KBM-7 (cell line): Measurements from ENCODE around the gene PPIL3.
"Not testable (repeated sequence)": the region's sequence is repeated elsewhere in the genome, so short reads cannot be mapped to it uniquely, and the experiment has no call there.

ENCODE experiments used
- DNase-seq: peaks from one replicate; pipeline ENCODE4 v3.0.0-alpha.2; 2015
- in situ Hi-C: fragments of 300-500 bp; cut with MboI; formaldehyde crosslinking; loops from 2 replicates; pipeline ENCODE4 v1.14.3; 2020; ENCODE audit warnings: low sequenced_read_pairs, low pct_unique_long_range_greater_than_20kb, mixed read lengths

Gene PPIL3

DNA sequence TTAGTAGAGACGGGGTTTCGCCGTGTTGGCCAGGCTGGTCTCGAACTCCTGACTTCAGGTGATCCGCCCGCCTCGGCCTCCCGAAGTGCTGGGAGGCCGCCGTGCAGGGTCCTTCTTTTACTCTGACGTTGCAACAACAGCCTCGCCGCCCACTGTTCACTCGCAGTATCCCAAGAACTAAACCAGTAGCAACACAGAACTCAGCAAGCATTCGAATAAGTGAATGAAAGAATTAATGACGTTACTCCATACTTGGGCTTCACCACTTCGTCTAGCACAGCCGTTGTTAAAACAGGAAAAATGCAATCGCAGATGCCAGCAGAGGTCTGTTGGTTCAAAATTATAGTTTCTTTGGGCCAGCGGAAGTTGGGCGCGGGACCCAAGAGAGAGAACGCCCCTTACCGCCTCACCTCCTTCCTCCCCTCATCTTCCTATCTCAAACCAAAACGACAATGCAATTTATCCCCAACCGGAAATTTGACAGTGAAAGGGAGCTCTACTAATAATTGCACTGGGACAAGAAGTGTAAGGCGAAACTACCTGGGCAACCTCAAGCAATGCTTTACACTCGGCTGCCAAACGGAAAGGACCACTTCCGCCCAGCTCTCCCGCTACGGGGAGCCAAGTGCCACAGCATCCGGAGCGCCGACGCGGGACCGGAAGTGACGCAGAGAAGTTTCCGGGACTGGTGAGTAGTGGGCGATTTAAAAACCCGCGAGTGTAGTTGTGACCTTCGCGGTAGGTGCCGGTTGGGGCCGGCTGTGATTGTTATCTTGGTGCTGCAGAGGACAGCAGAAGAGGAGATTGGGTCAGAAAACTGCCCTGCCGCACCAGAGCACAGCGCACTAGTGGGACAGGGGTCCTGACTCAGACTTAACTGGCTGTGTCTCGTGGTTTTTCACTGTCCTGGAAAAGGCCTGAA is at the start of gene PPIL3, which contains the start of gene NIF3L1:
TSS of gene PPIL3 (minus strand) at position 374 of the 922 bp plus-strand sequence. CDS start 1,462 bp downstream, outside the sequence.
TSS of gene NIF3L1 (plus strand) at position 668 of the 922 bp plus-strand sequence. CDS start 2,573 bp downstream, outside the sequence.
- DNase-seq = peak; percentile 99
- in situ Hi-C loops = no loop called here

DNA sequence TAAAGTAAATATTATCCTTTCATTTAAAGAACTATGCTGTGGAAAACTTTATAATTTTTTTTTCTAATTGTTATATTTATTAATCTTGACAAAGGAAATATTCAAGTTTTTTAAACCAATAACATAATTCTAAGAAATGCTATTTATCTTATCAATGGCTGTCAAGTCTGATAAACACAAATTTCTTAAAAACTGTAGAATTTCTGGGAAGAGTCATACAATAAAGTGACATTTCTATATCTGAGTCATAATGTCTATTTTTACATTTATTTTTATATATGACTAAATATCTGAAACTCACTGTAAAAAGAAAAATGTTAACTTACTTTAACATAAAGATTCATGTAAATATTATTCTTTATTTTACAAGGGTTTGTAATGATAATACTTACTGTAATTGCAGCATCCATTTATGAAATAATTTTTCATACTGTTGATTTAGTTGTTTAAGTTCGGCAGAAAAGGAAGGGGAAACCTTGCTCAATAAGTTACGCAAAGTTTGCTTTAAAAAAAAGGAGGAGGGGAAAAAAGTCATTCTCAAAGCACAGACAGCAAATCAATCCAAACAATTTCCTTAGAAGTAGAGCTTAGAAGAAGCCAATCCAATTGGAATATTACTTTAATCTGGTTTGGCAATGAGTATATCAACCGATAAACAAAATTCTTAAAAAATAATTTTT is 42.2 kb upstream of the PPIL3 start:
- DNase-seq = no peak
- in situ Hi-C loops = no loop called here

DNA sequence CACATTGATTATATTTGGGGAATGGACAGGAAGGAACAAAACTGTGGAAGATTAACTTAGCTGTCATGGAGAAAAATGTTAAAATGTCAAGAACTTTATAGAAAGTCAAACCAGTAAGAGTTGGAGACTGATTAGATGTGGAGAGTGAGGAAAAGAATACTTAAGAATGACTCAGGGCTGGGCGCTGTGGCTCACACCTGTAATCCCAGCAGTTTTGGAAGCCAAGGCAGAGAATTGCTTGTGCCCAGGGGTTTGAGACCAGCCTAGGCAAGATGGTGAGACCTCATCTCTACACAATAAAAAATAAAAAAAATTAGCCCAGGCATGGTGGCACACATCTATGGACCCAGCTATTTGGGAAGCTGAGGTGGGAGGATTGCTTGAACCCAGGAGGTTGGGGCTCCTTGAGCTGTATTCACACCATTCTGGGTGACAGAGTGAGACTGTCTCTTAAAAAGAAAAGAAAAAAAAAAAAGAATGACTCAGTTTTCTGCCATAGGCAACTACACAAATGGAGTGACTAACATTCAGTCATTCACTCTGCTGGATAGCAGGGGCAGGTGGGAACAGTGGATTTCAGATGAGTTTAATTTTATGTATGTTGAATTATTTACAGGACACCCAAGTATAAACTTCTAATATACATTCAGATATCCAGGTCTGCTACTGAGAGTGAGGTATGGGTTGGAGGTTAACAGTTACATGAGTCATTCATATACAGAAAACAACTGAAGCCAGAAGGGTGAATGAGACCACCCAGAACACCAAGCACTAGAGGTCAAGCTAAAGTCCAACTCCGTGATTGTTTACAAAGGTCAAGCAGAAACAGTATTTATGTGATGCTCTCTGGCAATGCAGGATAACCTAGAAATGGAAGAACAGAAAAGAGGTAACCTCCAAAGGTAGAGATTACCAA is 40.7 kb upstream of the PPIL3 start:
- no peak for DNase-seq
- in situ Hi-C loops = no loop called here

DNA sequence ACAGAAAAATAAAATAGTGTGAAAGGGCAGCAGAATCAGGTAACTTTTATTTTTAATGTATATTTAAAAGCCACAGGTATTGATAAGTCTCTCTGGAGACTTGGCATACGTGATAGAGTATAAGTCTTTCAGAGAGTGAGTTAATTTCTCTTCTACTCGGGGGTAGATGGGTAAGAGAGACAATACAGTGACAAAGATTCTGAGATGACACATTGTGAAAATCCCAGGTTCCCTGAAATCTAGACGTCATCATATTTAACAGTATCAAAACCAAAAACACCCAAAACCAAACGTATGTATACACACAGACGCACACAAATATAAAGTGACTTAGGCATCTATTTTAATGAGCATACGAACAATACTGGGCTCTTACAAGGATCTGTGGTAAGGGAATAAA is 33.6 kb upstream of the PPIL3 start:
- in situ Hi-C loops = no loop called here
- DNase-seq = no peak

DNA sequence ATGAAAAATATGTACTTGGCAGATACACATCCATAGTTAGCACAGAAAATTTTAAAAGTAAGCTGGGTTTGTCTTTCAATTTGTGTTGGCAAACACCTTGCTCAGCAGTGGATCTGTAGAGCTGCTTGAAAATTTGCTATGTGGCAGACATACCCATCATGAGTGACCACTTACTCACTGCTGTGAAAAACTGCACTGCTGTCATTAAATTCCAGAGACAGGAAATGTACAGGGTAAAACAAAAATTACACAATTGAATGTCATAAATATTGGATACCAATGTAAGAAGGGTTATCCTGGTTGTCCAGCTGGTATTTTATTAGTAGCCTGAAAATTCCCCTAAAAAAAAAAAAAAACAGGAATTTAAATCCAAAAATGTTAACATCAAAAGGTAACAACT is 24.8 kb upstream of the PPIL3 start:
- DNase-seq = no peak

DNA sequence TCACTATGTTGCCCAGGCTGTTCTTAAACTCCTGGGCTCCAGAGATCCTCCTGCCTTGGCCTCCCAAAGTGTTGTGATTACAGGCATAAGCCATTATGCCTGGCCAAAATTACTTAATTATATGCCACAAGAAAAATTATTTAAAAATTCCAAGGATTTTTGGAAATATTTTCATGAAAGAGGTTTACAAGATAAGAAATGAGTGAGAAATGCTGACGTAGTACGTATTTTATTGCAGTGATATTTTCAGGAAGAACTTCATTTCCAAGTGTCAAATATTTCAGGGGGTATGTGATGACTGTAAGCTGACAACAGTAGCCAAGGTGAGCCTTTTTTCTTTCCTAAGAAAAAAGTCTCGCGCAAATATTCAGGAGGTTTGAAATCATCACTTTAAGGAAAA is 21.1 kb upstream of the PPIL3 start:
- no peak for DNase-seq
- in situ Hi-C loops = no loop called here

More for the DNA sequence above, 24.8 kb upstream of the PPIL3 start:
- in situ Hi-C loops = no loop called here

DNA sequence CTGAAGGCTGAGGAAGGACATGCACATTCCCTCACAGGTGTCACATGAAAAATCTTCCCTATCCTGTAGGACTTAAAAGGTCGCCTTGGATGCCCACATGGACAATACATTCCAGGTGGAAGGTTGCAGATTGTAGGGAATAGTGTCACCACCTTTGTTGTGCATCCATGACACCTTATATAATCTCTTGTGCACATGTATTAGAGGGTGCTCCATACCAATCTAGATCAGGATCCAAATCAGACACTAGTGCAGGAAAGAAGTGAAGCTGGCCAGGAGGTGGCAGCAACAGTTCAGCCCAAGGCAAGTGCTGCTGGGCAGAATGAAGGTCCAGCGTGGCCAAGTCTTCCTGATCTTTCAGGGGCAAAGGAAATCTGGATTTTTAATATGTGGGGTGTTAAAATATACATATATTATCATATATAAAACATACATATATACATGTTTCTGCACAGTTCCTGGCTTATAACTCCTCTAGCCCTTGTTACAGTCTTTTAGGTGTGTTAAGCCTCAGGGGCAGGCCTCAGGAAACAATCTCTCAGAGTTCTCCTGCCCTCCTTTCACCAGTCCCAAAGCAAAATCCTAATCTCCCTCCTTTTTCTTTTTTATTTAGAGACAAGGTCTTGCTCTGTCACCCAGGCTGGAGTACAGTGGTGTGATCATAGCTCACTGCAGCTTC is 16.9 kb upstream of the PPIL3 start:
- in situ Hi-C loops = no loop called here
- peak; percentile 64 for DNase-seq

DNA sequence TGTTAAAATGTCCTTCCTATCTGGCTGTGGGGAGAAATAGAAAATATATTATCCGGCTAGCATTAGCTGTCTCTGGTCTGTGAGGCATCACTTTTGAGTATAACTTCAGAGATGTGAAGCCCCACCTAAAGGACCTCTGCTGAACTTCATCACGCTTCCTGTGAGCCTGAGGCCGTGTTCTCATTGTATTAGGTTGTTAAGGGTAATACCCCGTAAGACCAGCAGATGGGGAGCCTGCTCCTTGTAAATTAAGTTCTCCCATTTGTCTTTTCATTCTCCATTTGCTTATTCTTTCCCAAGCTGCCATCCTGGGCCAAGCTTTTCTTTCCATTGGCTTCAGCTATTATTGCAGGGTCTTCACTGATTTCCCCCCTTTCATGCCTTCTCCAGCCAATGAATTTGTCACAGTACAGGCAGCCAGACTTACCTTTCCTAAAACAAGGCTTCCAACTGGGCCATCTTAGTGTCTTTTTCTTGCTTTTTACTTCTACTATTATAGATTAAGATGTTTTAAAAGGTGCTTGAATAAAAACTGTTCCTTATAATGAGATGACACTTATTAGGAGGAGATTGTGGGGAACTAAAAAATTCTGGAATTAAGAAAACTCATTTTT is 12.7 kb upstream of the PPIL3 start:
- in situ Hi-C loops = no loop called here
- DNase-seq = peak; percentile 94

DNA sequence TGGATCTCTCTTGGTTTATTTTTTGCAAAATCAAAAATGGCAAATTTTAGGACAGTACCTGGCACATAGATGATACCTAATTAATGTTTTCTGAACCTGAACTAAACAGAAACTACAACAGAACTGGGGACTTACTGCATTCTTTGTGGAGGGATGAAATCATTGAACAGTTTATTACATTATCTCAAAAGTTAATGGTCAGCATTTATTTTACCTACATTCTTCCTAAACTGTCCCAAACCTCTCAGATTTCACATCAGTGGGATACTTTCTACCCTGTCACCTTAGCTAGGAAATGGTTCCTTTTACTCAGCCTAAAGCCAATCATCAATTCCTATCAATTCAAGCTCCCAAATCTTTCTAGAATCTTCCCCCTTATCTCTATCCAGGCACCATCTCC is 10.6 kb upstream of the PPIL3 start:
- no peak for DNase-seq
- in situ Hi-C loops = no loop called here

DNA sequence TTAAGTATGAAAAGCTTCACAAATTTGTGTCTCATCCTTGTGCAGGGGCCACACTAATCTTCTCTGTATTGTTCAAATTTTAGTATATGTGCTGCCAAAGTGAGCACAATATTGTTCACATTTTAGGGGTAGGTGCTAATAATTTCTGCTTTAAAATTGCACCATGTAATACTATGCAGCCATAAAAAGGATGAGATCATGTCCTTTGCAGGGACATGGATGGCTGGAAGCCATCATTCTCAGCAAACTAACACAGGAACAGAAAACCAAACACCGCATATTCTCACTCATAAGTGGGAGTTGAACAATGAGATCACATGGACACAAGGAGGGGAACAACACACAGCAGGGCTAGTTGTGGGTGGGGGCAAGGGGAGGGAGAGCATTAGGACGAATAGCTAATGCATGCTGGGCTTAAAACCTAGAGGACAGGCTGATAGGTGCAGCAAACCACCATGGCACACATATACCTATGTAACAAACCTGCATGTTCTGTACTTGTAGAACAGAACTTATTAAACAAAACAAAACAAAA is 7.1 kb downstream of the PPIL3 start:
- DNase-seq, in situ Hi-C loops: not testable (repeated sequence)

DNA sequence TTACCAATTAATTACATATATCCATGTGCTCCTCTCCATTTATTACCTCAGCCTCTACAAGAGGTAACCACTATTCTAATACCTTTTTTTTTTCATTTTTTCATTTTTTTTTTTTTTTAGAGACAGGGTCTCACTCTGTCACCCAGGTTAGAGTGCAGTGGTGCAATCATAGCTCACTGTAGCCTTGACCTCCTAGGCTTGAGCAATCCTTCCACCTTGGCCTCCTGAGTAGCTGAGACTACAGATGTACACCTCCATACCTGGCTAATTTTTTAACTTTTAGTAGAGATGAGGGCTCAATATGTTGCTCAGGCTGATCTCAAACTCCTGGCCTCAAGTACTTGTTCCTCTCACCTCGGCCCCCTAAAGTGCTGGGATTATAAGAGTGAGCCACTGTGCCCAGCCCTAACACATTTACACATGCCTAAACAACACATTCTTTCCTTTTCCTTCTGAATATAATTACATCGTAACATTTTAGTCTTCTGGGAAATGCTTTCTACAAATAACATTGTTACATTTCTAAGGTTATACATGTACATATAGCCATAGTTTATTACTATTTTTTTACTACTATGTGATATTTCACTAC is 10.5 kb downstream of the PPIL3 start:
- in situ Hi-C loops = no loop called here
- no peak for DNase-seq

DNA sequence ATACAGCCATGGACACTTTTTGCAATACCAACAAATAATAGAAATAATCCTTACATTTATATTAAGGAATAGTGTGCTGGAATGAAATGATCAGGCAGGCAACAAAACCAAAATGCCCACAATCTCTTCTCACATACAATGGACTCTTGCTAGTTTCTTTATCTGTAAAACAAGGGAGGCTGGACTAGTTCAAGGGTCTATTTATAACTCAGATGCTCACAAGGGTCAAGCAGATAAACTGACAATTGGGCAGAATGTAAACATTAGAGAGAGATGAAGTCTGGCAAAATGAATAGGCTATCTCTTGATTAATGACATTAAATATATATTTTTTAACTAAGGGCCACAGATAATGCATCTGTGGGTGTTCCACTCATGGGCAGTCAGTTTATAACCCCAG is 11.4 kb downstream of the PPIL3 start:
- no peak for DNase-seq
- in situ Hi-C loops = no loop called here

DNA sequence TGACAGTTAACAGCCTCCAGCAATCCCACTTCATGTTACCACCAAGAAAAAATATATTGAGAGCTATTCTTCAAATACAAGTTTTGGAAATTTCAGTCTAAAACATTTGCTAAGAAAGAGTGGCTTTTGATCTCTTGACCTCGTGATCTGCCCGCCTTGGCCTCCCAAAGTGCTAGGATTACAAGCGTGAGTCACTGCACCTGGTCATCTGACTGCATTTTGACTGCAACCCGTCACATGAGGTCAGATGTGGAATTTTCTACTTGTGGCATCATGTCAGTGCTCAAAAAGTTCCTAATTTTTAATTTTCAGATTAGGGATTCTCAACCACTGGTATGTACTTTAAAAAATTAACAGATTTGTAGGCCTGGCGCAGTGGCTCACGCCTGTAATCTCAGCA is 15.3 kb downstream of the PPIL3 start:
- in situ Hi-C loops = no loop called here
- DNase-seq = no peak

DNA sequence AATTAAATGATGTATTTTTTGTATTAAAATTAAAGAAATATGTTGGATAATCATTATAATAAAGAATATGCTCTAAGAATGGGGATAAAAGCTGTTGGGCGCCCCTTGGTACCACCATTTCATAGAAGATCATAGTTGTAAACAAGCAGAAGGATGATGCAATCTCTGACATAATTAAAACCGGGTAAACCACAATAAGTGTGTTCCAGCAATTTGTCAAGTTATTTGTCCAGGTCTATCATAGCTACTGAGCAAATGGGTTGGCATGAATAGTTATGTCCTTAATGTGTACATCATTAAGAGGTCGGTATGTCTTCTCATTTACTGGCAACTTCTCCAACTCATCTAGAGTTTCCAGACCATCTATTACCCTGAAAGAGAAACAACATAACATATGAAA is 17.7 kb downstream of the PPIL3 start:
- DNase-seq = no peak
- in situ Hi-C loops = no loop called here

DNA sequence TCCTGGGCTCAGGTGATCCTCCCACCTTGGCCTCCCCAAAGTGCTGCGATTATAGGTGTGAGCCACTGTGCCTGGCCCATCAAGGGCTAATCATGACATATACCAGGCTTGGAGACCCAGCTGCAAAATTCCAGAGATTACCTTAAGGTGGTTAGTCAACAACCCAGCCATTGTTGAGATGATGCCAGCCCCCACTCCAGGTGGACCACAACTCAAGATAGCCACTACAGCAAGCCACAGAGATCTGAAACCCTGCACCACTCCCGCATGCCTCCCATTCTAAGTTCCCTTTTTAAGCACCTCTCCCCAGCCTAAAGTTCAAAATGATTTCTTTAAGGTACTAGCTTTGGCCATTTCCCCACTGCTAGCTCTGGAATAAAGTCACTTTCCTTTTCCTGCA is 19.9 kb downstream of the PPIL3 start:
- DNase-seq = peak; percentile 65
- in situ Hi-C loops = no loop called here

DNA sequence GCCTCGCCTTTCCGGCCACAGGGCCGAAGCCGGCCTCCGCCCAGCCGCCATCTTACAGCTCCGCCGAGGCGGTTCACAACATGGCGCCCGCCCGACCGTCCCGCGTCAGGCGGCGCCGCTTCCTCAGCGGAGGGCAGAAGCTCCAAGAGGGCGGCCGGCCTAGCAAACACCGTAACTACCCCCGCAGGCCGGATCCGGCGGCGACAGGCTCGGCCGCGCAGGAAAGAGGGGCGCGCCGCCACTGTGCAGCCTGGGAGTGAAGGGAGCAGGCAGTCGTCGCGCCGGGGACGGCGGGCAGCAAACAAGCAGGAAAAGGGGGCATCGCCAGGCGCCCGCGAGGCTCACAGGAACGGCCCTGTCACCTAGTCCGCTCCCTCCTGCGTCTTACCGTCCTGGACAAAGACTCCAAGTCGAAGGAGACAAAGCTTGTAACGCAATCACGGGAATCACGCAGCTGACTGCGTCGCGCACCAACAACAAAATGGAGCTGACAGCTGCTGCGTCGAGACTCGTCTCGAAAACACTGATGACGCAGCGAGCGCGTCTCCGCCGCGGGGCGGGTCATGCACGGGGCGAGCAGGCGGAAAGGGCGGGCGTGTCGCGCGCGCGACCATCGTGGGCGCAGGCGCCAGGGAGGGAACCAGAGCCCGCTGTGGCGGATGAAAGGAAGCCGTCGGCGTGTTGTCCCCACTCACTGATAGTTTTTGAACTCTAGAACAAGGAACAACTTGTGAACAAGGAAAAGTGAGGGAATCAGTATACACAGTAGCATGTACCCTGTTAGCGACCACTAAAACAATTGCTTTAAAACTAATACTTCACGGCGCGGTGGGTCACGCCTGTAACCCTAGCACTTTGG is 24.5 kb downstream of the PPIL3 start, which contains the start of gene CLK1:
TSS of gene CLK1 (minus strand) at position 483 of the 859 bp plus-strand sequence. CDS start 2,796 bp downstream, outside the sequence.
- in situ Hi-C loops = no loop called here
- DNase-seq = peak; percentile 91

DNA sequence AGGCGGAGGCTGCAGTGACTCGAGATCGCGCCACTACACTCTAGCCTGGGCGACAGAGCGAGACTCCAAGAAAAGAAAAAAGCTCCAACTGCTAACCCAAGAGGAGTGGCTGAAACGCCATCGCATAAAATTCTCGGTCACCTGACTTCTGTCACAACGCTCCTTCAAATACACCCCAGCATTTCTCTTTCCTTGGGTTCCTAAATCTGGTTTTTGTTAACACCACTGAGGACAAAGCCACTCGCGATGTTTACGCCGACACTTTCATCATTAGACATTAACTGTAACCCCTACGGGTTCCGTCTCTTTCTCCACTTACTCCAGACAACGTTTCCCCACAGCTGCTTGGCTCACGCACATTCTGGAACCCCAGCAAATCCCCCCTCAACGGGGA is 25.1 kb downstream of the PPIL3 start:
- in situ Hi-C loops = no loop called here
- no peak for DNase-seq
